PC-9 (cell line): Measurements from ENCODE around the gene GPR137B.
A peak's percentile ranks its signal among the peaks of the same experiment; 100 is the strongest.

Source experiments
- CTCF ChIP-seq: fragments of 200-600 bp; sonication (generic); conservative IDR thresholded peaks from 2 replicates; pipeline ENCODE4 v1.6.1; 2017; ENCODE audit warnings: mixed run types, antibody characterized with exemption, mild to moderate bottlenecking, moderate library complexity
- EZH2 ChIP-seq: fragments of 200-600 bp; sonication (generic); IDR thresholded peaks from 2 replicates; pipeline ENCODE4 v1.8.0; 2017; ENCODE audit warnings: antibody characterized with exemption, low read depth

DNA sequence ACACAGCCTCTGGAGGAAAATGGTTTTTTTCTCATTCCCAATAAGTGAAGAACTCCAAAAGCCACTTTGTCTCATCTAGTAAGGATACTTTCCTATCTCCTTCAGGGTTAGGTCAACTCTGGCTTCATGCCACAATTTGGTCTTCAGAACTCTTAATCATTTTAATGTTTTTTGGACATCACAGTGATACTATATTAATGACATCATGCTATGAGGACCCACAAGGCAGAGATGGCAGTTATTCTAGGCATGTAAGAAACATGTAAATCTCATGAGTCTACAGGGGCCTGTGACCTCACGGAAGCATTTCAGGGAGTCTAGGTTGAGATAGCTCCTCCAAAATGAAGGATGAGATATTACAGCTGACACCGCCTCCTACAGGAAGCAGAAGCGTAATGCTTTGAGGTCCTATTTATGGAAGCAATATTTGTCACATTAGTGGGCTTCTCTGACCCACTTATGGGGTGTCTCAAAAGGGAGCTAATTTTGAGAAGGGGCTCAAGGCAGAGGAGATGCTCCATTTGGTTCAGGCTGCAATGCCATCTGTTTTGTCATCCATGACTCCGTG is 5.0 kb upstream of the GPR137B start:
- TF ChIP-seq CTCF: peak; percentile 32; the same call in 1 of the 2 replicates
- TF ChIP-seq EZH2: no peak
